GM12878 (cell line): ENCODE measurements around the gene RGSL1. TPM values are rescaled to one million over a fixed set of nuclear protein-coding genes. Genes with fewer than 3 reads are reported as not detected.

Experiments
- ATAC-seq: fragments of 200-7000 bp; cut with Tn5 transposase; 3 replicates; pipeline ENCODE4 v1.9.1; 2020; ENCODE audit warnings: mild to moderate bottlenecking, moderate library complexity
- BruUV-seq: library from RNA; stranded (reverse); fragments of 400-500 nt; replicated peaks from 2 replicates; lab custom pipeline; 2021; lab: Mats Ljungman, UMichigan
- CTCF ChIA-PET: fragments of 300-600 bp; sonication (Branson Sonifier 250); formaldehyde crosslinking; extraction: SDS; loops from one replicate; lab custom pipeline; 2021; ENCODE audit warnings: inconsistent platforms; lab: Yijun Ruan, JAX
- POLR2A ChIA-PET: fragments of 350-600 bp; formaldehyde crosslinking; extraction: SDS; loops from one replicate; lab custom pipeline; 2021; ENCODE audit warnings: inconsistent platforms; lab: Charles Lee
- RAD21 ChIA-PET: fragments of 300-600 bp; sonication (Branson Sonifier 250); formaldehyde crosslinking; loops from one replicate; lab custom pipeline; 2023; ENCODE audit warnings: antibody characterized with exemption; ENCODE audit not compliant: unreplicated experiment; lab: Charles Lee
- SMC1A ChIA-PET: fragments of 300-600 bp; sonication (Branson Sonifier 250); formaldehyde crosslinking; loops from one replicate; lab custom pipeline; 2023; ENCODE audit not compliant: unreplicated experiment, uncharacterized antibody; lab: Charles Lee
- DNase-seq: peaks from one replicate; pipeline ENCODE4 v3.0.0-alpha.2; 2011; ENCODE audit warnings: low read depth, low spot score
- FAIRE-seq: peaks from 3 replicates; lab custom pipeline; 2011; peaks lifted over from hg19 to GRCh38; lab: Jason Lieb, UNC
- H2AFZ ChIP-seq: 2 replicates; pipeline ENCODE4 v1.6.0; 2011; ENCODE audit warnings: low read depth, low read length, control low read depth; ENCODE audit not compliant: control insufficient read depth
- H3K27ac ChIP-seq: 2 replicates; pipeline ENCODE4 v1.5.1; 2011; ENCODE audit warnings: control low read depth; ENCODE audit not compliant: control insufficient read depth, insufficient read depth
- H3K27me3 ChIP-seq, 2 experiments: replicated peaks in 1 of 2; 2 replicates each; pipeline versions ENCODE4 v1.6.0 to v1.6.1; 2011; ENCODE audit warnings: low read length in 1 of 2; ENCODE audit not compliant: control insufficient read depth in 2 of 2, insufficient read depth in 2 of 2
- H3K36me3 ChIP-seq, 2 experiments: 2 replicates each; pipeline ENCODE4 v1.5.1; 2011; ENCODE audit warnings: low read length in 1 of 2; ENCODE audit not compliant: control insufficient read depth in 2 of 2, insufficient read depth in 2 of 2
- H3K4me1 ChIP-seq: 2 replicates; pipeline ENCODE4 v1.6.1; 2011; ENCODE audit warnings: mild to moderate bottlenecking, low read length, moderate library complexity, mixed read lengths; ENCODE audit not compliant: control insufficient read depth, insufficient read depth
- H3K4me2 ChIP-seq: 2 replicates; pipeline ENCODE4 v1.6.0; 2011; ENCODE audit warnings: control low read depth; ENCODE audit not compliant: control insufficient read depth, insufficient read depth
- H3K4me3 ChIP-seq: fragments of 200-600 bp; sonication (generic); 2 replicates; pipeline ENCODE4 v1.5.1; 2016
- H3K79me2 ChIP-seq: 2 replicates; pipeline ENCODE4 v1.6.0; 2011; ENCODE audit warnings: low read length; ENCODE audit not compliant: control insufficient read depth, insufficient read depth
- H3K9ac ChIP-seq: 2 replicates; pipeline ENCODE4 v1.8.0; 2011; ENCODE audit warnings: low read length, control low read depth, mixed read lengths; ENCODE audit not compliant: control insufficient read depth, insufficient read depth
- H3K9me3 ChIP-seq: replicated peaks from 3 replicates; pipeline ENCODE4 v1.5.1; 2011; ENCODE audit warnings: mild to moderate bottlenecking, low read length; ENCODE audit not compliant: control insufficient read depth, insufficient read depth
- H4K20me1 ChIP-seq: 2 replicates; pipeline ENCODE4 v1.6.0; 2011; ENCODE audit not compliant: control insufficient read depth, insufficient read depth
- FOXK2 ChIP-seq: fragments of 450-650 bp; IDR thresholded peaks from 2 replicates; pipeline ENCODE4 v1.6.1; 2017; ENCODE audit warnings: mild to moderate bottlenecking, moderate library complexity
- HCFC1 ChIP-seq: fragments of 150-350 bp; IDR thresholded peaks from 2 replicates; pipeline ENCODE4 v1.6.1; 2014; ENCODE audit warnings: low read length
- IRF4 ChIP-seq: IDR thresholded peaks from 2 replicates; pipeline ENCODE4 v1.6.1; 2011; ENCODE audit warnings: low read depth, low read length
- PML ChIP-seq: IDR thresholded peaks from 2 replicates; pipeline ENCODE4 v1.6.1; 2012; ENCODE audit warnings: low read length, inconsistent platforms
- WGBS: methylation state at CpG from one replicate; pipeline ENCODE4 v1.1.6; 2016; ENCODE audit warnings: low lambda C conversion rate; ENCODE audit not compliant: insufficient replicate concordance, insufficient coverage; ENCODE audit errors: missing lambda C conversion rate; 5-methylcytosine and 5-hydroxymethylcytosine counted together
- in situ Hi-C: fragments of 300-500 bp; cut with MboI; formaldehyde crosslinking; loops from 9 replicates; pipeline ENCODE4 v1.14.3; 2018; ENCODE audit warnings: mixed read lengths
- intact Hi-C: fragments of 100-400 bp; cut with micrococcal nuclease; formaldehyde crosslinking; loops from one replicate; pipeline ENCODE4 v1.14.2; 2022; ENCODE audit not compliant: unreplicated experiment
- polyA plus RNA-seq, 11 experiments: library from polyadenylated mRNA; depleted of rRNA in 4 of 11; unstranded in 6 of 11; stranded (reverse) in 5 of 11; fragments of >200 nt; fragmentation: Nextera tagmentation in 4 of 11; fragmentation: Illumina TruSeq in 1 of 11; extraction: Ambion mirVana in 4 of 11; extraction: Trizol in 1 of 11; gene quantifications; 1 replicate in 1 of 11; 2 replicates in 10 of 11; pipeline versions ENCODE4 v1.2.1 to v1.2.3, GENCODE V29; 2011 to 2016; ENCODE audit warnings: inconsistent platforms in 2 of 11, missing spikeins in 2 of 11, low read depth in 1 of 11
- total RNA-seq, 4 experiments: library from RNA; depleted of rRNA in 3 of 4; stranded (reverse); fragments of >200 nt in 3 of 4; fragmentation: Illumina TruSeq in 1 of 4; extraction: Trizol in 1 of 4; gene quantifications; 2 replicates each; pipeline versions ENCODE4 v1.2.1 to v1.2.3, GENCODE V29; 2013 to 2021
- TF ChIP-seq, protein P1 (sequence below): fragments of 450-650 bp; formaldehyde crosslinking; IDR thresholded peaks from 2 replicates; pipeline ENCODE4 v1.4.0; 2020; ENCODE audit warnings: mild to moderate bottlenecking, moderate library complexity
- TF ChIP-seq, protein P2 (sequence below): IDR thresholded peaks from 2 replicates; pipeline ENCODE4 v1.6.1; 2012; ENCODE audit warnings: improper control_type of control experiment, low read depth, low read length; ENCODE audit not compliant: insufficient replicate concordance
- TF ChIP-seq, protein P3 (sequence below): IDR thresholded peaks from 2 replicates; pipeline ENCODE4 v1.6.1; 2011; ENCODE audit warnings: low read depth, low read length, improper control_type of control experiment, borderline replicate concordance
- TF ChIP-seq, protein P4 (sequence below): fragments of 450-650 bp; conservative IDR thresholded peaks from 2 replicates; pipeline ENCODE4 v1.6.1; 2017; ENCODE audit warnings: mild to moderate bottlenecking, moderate library complexity

RGSL1 gene
- total and polyA plus RNA-seq, 10 of the 15 experiments (the other 5 are each of a cell fraction or from before 2014, with no cell fraction given) = 0.05 to 0.28 (median 0.27) TPM; not detected in 5

DNA sequence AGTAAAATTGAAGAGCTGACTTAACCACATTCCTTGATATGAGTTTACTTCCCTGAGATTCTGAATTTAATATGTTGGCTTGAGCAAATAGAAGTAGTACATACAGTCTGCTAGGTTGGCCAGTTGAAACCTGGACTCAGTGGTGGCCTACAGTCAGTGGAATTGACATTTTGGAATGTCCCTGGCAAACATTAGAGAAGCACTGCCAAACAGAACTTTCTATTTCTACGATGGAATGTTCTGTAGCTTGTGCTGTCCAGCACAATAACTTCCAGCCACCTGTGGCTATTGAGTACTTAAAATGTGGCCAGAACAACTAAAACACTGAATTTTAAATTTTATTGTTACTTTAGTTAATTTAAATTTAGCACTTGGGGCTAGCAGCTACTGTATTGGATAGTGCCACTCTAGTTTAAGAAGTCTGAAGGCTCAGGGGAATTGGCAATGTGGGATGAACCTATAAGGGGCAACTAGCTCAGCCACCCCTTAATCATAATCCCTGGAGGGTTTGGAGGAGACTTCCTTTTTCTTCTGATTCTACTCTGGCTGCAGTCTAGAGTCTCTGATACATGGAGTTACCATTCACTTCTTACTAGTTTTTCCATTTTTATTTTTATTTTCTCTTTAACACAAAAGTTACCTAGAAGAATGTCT, 39.2 kb upstream of the RGSL1 start (continued):
- TF ChIP-seq, protein P1, sequence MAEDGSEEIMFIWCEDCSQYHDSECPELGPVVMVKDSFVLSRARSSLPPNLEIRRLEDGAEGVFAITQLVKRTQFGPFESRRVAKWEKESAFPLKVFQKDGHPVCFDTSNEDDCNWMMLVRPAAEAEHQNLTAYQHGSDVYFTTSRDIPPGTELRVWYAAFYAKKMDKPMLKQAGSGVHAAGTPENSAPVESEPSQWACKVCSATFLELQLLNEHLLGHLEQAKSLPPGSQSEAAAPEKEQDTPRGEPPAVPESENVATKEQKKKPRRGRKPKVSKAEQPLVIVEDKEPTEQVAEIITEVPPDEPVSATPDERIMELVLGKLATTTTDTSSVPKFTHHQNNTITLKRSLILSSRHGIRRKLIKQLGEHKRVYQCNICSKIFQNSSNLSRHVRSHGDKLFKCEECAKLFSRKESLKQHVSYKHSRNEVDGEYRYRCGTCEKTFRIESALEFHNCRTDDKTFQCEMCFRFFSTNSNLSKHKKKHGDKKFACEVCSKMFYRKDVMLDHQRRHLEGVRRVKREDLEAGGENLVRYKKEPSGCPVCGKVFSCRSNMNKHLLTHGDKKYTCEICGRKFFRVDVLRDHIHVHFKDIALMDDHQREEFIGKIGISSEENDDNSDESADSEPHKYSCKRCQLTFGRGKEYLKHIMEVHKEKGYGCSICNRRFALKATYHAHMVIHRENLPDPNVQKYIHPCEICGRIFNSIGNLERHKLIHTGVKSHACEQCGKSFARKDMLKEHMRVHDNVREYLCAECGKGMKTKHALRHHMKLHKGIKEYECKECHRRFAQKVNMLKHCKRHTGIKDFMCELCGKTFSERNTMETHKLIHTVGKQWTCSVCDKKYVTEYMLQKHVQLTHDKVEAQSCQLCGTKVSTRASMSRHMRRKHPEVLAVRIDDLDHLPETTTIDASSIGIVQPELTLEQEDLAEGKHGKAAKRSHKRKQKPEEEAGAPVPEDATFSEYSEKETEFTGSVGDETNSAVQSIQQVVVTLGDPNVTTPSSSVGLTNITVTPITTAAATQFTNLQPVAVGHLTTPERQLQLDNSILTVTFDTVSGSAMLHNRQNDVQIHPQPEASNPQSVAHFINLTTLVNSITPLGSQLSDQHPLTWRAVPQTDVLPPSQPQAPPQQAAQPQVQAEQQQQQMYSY (CRISPR knock-in tag) = no peak

DNA sequence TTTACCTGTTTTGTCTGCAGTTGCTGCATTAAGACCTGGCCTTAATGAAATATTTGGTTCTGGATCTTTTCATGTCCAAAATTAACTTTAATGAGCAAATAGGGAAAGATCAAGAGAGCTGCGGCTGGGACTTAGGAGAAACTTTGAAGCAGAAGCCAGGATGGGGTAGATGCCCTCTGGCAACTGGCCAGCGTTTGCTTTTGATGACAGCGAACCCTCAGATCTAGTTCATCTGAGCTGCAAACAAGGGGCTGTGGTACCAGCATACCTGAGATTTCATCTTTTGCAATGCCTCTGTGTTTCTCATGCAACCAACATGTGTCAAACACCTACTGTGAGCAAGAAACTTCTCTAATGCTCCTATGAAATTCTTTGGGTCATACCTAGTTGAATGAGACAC, 36.5 kb upstream of the RGSL1 start:
- no TSS peak for BruUV-seq
- ATAC-seq = no peak
- TF ChIP-seq, protein P2, sequence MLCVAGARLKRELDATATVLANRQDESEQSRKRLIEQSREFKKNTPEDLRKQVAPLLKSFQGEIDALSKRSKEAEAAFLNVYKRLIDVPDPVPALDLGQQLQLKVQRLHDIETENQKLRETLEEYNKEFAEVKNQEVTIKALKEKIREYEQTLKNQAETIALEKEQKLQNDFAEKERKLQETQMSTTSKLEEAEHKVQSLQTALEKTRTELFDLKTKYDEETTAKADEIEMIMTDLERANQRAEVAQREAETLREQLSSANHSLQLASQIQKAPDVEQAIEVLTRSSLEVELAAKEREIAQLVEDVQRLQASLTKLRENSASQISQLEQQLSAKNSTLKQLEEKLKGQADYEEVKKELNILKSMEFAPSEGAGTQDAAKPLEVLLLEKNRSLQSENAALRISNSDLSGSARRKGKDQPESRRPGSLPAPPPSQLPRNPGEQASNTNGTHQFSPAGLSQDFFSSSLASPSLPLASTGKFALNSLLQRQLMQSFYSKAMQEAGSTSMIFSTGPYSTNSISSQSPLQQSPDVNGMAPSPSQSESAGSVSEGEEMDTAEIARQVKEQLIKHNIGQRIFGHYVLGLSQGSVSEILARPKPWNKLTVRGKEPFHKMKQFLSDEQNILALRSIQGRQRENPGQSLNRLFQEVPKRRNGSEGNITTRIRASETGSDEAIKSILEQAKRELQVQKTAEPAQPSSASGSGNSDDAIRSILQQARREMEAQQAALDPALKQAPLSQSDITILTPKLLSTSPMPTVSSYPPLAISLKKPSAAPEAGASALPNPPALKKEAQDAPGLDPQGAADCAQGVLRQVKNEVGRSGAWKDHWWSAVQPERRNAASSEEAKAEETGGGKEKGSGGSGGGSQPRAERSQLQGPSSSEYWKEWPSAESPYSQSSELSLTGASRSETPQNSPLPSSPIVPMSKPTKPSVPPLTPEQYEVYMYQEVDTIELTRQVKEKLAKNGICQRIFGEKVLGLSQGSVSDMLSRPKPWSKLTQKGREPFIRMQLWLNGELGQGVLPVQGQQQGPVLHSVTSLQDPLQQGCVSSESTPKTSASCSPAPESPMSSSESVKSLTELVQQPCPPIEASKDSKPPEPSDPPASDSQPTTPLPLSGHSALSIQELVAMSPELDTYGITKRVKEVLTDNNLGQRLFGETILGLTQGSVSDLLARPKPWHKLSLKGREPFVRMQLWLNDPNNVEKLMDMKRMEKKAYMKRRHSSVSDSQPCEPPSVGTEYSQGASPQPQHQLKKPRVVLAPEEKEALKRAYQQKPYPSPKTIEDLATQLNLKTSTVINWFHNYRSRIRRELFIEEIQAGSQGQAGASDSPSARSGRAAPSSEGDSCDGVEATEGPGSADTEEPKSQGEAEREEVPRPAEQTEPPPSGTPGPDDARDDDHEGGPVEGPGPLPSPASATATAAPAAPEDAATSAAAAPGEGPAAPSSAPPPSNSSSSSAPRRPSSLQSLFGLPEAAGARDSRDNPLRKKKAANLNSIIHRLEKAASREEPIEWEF = no peak
- TF ChIP-seq HCFC1 (no peak), IRF4 (no peak), FOXK2 (no peak), PML (no peak)
- TF ChIP-seq, protein P3, sequence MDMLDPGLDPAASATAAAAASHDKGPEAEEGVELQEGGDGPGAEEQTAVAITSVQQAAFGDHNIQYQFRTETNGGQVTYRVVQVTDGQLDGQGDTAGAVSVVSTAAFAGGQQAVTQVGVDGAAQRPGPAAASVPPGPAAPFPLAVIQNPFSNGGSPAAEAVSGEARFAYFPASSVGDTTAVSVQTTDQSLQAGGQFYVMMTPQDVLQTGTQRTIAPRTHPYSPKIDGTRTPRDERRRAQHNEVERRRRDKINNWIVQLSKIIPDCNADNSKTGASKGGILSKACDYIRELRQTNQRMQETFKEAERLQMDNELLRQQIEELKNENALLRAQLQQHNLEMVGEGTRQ = no peak
- TF ChIP-seq, protein P4, sequence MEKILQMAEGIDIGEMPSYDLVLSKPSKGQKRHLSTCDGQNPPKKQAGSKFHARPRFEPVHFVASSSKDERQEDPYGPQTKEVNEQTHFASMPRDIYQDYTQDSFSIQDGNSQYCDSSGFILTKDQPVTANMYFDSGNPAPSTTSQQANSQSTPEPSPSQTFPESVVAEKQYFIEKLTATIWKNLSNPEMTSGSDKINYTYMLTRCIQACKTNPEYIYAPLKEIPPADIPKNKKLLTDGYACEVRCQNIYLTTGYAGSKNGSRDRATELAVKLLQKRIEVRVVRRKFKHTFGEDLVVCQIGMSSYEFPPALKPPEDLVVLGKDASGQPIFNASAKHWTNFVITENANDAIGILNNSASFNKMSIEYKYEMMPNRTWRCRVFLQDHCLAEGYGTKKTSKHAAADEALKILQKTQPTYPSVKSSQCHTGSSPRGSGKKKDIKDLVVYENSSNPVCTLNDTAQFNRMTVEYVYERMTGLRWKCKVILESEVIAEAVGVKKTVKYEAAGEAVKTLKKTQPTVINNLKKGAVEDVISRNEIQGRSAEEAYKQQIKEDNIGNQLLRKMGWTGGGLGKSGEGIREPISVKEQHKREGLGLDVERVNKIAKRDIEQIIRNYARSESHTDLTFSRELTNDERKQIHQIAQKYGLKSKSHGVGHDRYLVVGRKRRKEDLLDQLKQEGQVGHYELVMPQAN = no peak

More for the DNA sequence above, 36.5 kb upstream of the RGSL1 start:
- FAIRE-seq (no peak), DNase-seq (no peak)
- Histone ChIP-seq H3K9ac (no peak overlapping the region), H2AFZ (no peak overlapping the region), H3K9me3 (no peaks in the 10 kb centered on the region), H3K4me2 (no peak overlapping the region), H3K4me3 (no peak overlapping the region), H3K27ac (no peak overlapping the region), H4K20me1 (no peaks in the 10 kb centered on the region), H3K36me3 (no peaks in the 10 kb centered on the region), H3K4me1 (peaks cover 4% of the 10 kb centered on the region; the same call in 1 of the 2 replicates), H3K27me3 (no peaks in the 10 kb centered on the region), H3K79me2 (no peaks in the 10 kb centered on the region)
- ChIA-PET RAD21 (no interaction called here), CTCF (interaction anchor here (1.5 kb wide), 2 partner anchors 18 to 271 kb away, joined by 3 to 5 read pairs; no protein-coding TSS in a partner anchor), SMC1A (interaction anchor here (1.4 kb wide), 1 partner anchor 17 kb away, joined by 4 read pairs; no protein-coding TSS in a partner anchor), POLR2A (no interaction called here)
- 77% methylated on average over 3 of the region's 3 CpGs for whole genome bisulfite sequencing
- in situ Hi-C loops (no loop called here), intact Hi-C loops (no loop called here)
